IMR-90 (cell line): ENCODE results near the gene RCBTB2. TPM values are rescaled to one million over a fixed set of nuclear protein-coding genes. Genes with fewer than 3 reads are reported as not detected.

ENCODE experiments used
- ATAC-seq: fragments of 200-7000 bp; cut with Tn5 transposase; 2 replicates; pipeline ENCODE4 v1.9.1; 2020; ENCODE audit warnings: low read depth, mild to moderate bottlenecking, moderate library complexity
- BruUV-seq: library from RNA; stranded (reverse); fragments of 400-500 nt; replicated peaks from 2 replicates; lab custom pipeline; 2021; lab: Mats Ljungman, UMichigan
- CTCF ChIA-PET: fragments of 300-600 bp; formaldehyde crosslinking; extraction: SDS; loops from one replicate; lab custom pipeline; 2021; ENCODE audit warnings: antibody characterized with exemption; lab: Yijun Ruan, JAX
- POLR2A ChIA-PET: fragments of 300-600 bp; sonication (Branson Sonifier 250); formaldehyde crosslinking; loops from one replicate; lab custom pipeline; 2022; ENCODE audit warnings: antibody characterized with exemption; ENCODE audit not compliant: unreplicated experiment; lab: Charles Lee
- DNase-seq: peaks from one replicate; pipeline ENCODE4 v3.0.0; 2013
- H2AFZ ChIP-seq: replicated peaks from 2 replicates; pipeline ENCODE3; 2013; ENCODE audit warnings: low read length, mild to moderate bottlenecking; ENCODE audit not compliant: poor library complexity
- H2AK5ac ChIP-seq: 2 replicates; pipeline ENCODE4 v1.6.1; 2013; ENCODE audit warnings: low read depth, low read length, inconsistent platforms
- H2AK9ac ChIP-seq: replicated peaks from 2 replicates; pipeline ENCODE3; 2013; ENCODE audit warnings: mild to moderate bottlenecking, low read depth, low read length, moderate library complexity; ENCODE audit not compliant: poor library complexity
- H2BK120ac ChIP-seq: 2 replicates; pipeline ENCODE4 v1.6.1; 2013; ENCODE audit warnings: low read depth, low read length, inconsistent platforms
- H2BK15ac ChIP-seq: 3 replicates; pipeline ENCODE4 v1.6.1; 2013; ENCODE audit warnings: low read depth, low read length, inconsistent platforms
- H2BK20ac ChIP-seq: 2 replicates; pipeline ENCODE4 v1.6.1; 2013; ENCODE audit warnings: low read depth, mild to moderate bottlenecking, inconsistent platforms, low read length, moderate library complexity
- H2BK5ac ChIP-seq: 2 replicates; pipeline ENCODE4 v1.6.1; 2013; ENCODE audit warnings: mild to moderate bottlenecking, low read depth, low read length, inconsistent platforms; ENCODE audit not compliant: poor library complexity, severe bottlenecking
- H3K14ac ChIP-seq: replicated peaks from 2 replicates; pipeline ENCODE4 v1.6.1; 2013; ENCODE audit warnings: low read depth, low read length, inconsistent platforms
- H3K18ac ChIP-seq: 2 replicates; pipeline ENCODE4 v1.6.1; 2013; ENCODE audit warnings: low read depth, low read length, control low read depth
- H3K23ac ChIP-seq: 2 replicates; pipeline ENCODE4 v1.6.1; 2013; ENCODE audit warnings: low read depth, low read length, inconsistent platforms
- H3K27ac ChIP-seq: 2 replicates; pipeline ENCODE4 v1.5.1; 2013; ENCODE audit warnings: mild to moderate bottlenecking, control low read depth, low read length; ENCODE audit not compliant: insufficient read depth
- H3K27me3 ChIP-seq: 2 replicates; pipeline ENCODE4 v1.6.1; 2013; ENCODE audit warnings: low read length; ENCODE audit not compliant: control insufficient read depth, insufficient read depth
- H3K36me3 ChIP-seq: 2 replicates; pipeline ENCODE4 v1.6.1; 2013; ENCODE audit warnings: low read length, mixed read lengths; ENCODE audit not compliant: control insufficient read depth, insufficient read depth
- H3K4ac ChIP-seq: 2 replicates; pipeline ENCODE4 v1.6.1; 2013; ENCODE audit warnings: low read depth, low read length, inconsistent platforms
- H3K4me1 ChIP-seq: 2 replicates; pipeline ENCODE4 v1.6.1; 2013; ENCODE audit warnings: low read length, mixed read lengths; ENCODE audit not compliant: control insufficient read depth, insufficient read depth
- H3K4me2 ChIP-seq: 2 replicates; pipeline ENCODE4 v1.6.1; 2013; ENCODE audit warnings: low read depth, mild to moderate bottlenecking, control low read depth, low read length, moderate library complexity
- H3K4me3 ChIP-seq: 2 replicates; pipeline ENCODE4 v1.5.1; 2013; ENCODE audit warnings: low read depth, mild to moderate bottlenecking, control low read depth, low read length, moderate library complexity; ENCODE audit not compliant: insufficient read depth
- H3K56ac ChIP-seq: 2 replicates; pipeline ENCODE4 v1.6.1; 2013; ENCODE audit warnings: low read length, inconsistent platforms; ENCODE audit not compliant: insufficient read depth; ENCODE audit errors: extremely low read depth
- H3K79me1 ChIP-seq, 2 experiments: 2 replicates each; pipeline ENCODE4 v1.6.1; 2013; ENCODE audit warnings: low read length in 2 of 2, inconsistent platforms in 1 of 2, low read depth in 1 of 2
- H3K9ac ChIP-seq: 2 replicates; pipeline ENCODE4 v1.6.1; 2013; ENCODE audit warnings: low read depth, low read length, control low read depth
- H3K9me1 ChIP-seq: 2 replicates; pipeline ENCODE4 v1.6.1; 2013; ENCODE audit warnings: low read length, inconsistent platforms; ENCODE audit not compliant: insufficient read depth
- H3K9me3 ChIP-seq: 2 replicates; pipeline ENCODE4 v1.6.1; 2013; ENCODE audit warnings: low read length; ENCODE audit not compliant: control insufficient read depth, insufficient read depth
- H4K20me1 ChIP-seq: 2 replicates; pipeline ENCODE4 v1.6.1; 2013; ENCODE audit warnings: low read length, inconsistent platforms; ENCODE audit not compliant: insufficient read depth
- H4K5ac ChIP-seq: 2 replicates; pipeline ENCODE4 v1.6.1; 2013; ENCODE audit warnings: mild to moderate bottlenecking, low read depth, low read length, control low read depth
- H4K8ac ChIP-seq, 2 experiments: 2 replicates each; pipeline ENCODE4 v1.6.1; 2013; ENCODE audit warnings: low read depth in 2 of 2, low read length in 2 of 2, control low read depth in 1 of 2, inconsistent platforms in 1 of 2
- H4K91ac ChIP-seq: 2 replicates; pipeline ENCODE4 v1.6.1; 2013; ENCODE audit warnings: low read depth, low read length, inconsistent platforms; ENCODE audit not compliant: insufficient read depth
- BHLHE40 ChIP-seq: fragments of 150-350 bp; IDR thresholded peaks from 2 replicates; pipeline ENCODE4 v1.6.1; 2016; ENCODE audit warnings: mild to moderate bottlenecking, low read depth, low read length
- CEBPB ChIP-seq: IDR thresholded peaks from 2 replicates; pipeline ENCODE4 v1.6.1; 2012; ENCODE audit warnings: low read depth, low read length, improper control_type of control experiment
- ELK1 ChIP-seq: fragments of 150-350 bp; IDR thresholded peaks from 2 replicates; pipeline ENCODE4 v1.6.1; 2016; ENCODE audit warnings: low read depth, mild to moderate bottlenecking, low read length, moderate library complexity, borderline replicate concordance
- FOS ChIP-seq: fragments of 150-350 bp; IDR thresholded peaks from 2 replicates; pipeline ENCODE4 v1.6.1; 2016; ENCODE audit warnings: low read depth, low read length
- MAFK ChIP-seq: IDR thresholded peaks from 2 replicates; pipeline ENCODE4 v1.6.1; 2012; ENCODE audit warnings: low read depth, low read length, improper control_type of control experiment
- MAZ ChIP-seq: IDR thresholded peaks from 2 replicates; pipeline ENCODE4 v1.6.1; 2012; ENCODE audit warnings: low read depth, mild to moderate bottlenecking, low read length, improper control_type of control experiment, moderate library complexity, borderline replicate concordance
- MXI1 ChIP-seq: IDR thresholded peaks from 2 replicates; pipeline ENCODE4 v1.6.1; 2012; ENCODE audit warnings: low read depth, mild to moderate bottlenecking, low read length, moderate library complexity, borderline replicate concordance
- NFE2L2 ChIP-seq: fragments of 150-350 bp; IDR thresholded peaks from 2 replicates; pipeline ENCODE4 v1.6.1; 2016; ENCODE audit warnings: low read depth, mild to moderate bottlenecking, low read length
- POLR2A ChIP-seq: IDR thresholded peaks from 2 replicates; pipeline ENCODE4 v1.6.1; 2012; ENCODE audit warnings: mild to moderate bottlenecking, low read depth, low read length
- RCOR1 ChIP-seq: IDR thresholded peaks from 2 replicates; pipeline ENCODE4 v1.6.1; 2012; ENCODE audit warnings: mild to moderate bottlenecking, low read length, improper control_type of control experiment; ENCODE audit not compliant: insufficient replicate concordance
- RFX5 ChIP-seq: IDR thresholded peaks from 2 replicates; pipeline ENCODE4 v1.8.0; 2012; ENCODE audit warnings: low read depth, mild to moderate bottlenecking, low read length, moderate library complexity
- SMC3 ChIP-seq: fragments of 150-350 bp; IDR thresholded peaks from 2 replicates; pipeline ENCODE4 v1.6.1; 2016; ENCODE audit warnings: low read depth, mild to moderate bottlenecking, antibody characterized with exemption, low read length, moderate library complexity
- USF2 ChIP-seq: fragments of 150-350 bp; IDR thresholded peaks from 2 replicates; pipeline ENCODE4 v1.6.1; 2017; ENCODE audit warnings: mild to moderate bottlenecking, antibody characterized with exemption, low read length, low read depth
- WGBS, 2 experiments: methylation state at CpG; one replicate each; pipeline versions ENCODE4 v1.1.5 to v1.1.7; 2013; ENCODE audit warnings: missing lambda C conversion rate in 2 of 2; ENCODE audit not compliant: insufficient read length in 1 of 2; ENCODE audit errors: extremely low coverage in 2 of 2; 5-methylcytosine and 5-hydroxymethylcytosine counted together
- dilution Hi-C: fragments of 300-500 bp; cut with HindIII; formaldehyde crosslinking; loops from one replicate; pipeline ENCODE4 v1.14.3; 2018; ENCODE audit warnings: low sequenced_read_pairs; ENCODE audit not compliant: unreplicated experiment
- in situ Hi-C: fragments of 300-500 bp; cut with MboI; formaldehyde crosslinking; loops from 3 replicates; pipeline ENCODE4 v1.14.3; 2019; ENCODE audit warnings: low sequenced_read_pairs, inconsistent platforms, mixed read lengths
- intact Hi-C: fragments of 100-400 bp; cut with micrococcal nuclease; formaldehyde crosslinking; loops from 2 replicates; pipeline ENCODE4 v1.10.0; 2022
- polyA plus RNA-seq, 3 experiments: library from polyadenylated mRNA; depleted of rRNA; stranded (reverse); fragments of >200 nt; gene quantifications; 2 replicates each; pipeline ENCODE4 v1.2.3, GENCODE V29; 2012; ENCODE audit warnings: low replicate concordance in 1 of 3
- total RNA-seq: library from RNA; depleted of rRNA; stranded (reverse); fragments of >200 nt; gene quantifications from 2 replicates; pipeline ENCODE4 v1.2.3, GENCODE V29; 2012

The RCBTB2 gene
- total and polyA plus RNA-seq, 2 of the 4 experiments (the other 2 are of a cell fraction): 4.0 to 5.2 TPM

DNA sequence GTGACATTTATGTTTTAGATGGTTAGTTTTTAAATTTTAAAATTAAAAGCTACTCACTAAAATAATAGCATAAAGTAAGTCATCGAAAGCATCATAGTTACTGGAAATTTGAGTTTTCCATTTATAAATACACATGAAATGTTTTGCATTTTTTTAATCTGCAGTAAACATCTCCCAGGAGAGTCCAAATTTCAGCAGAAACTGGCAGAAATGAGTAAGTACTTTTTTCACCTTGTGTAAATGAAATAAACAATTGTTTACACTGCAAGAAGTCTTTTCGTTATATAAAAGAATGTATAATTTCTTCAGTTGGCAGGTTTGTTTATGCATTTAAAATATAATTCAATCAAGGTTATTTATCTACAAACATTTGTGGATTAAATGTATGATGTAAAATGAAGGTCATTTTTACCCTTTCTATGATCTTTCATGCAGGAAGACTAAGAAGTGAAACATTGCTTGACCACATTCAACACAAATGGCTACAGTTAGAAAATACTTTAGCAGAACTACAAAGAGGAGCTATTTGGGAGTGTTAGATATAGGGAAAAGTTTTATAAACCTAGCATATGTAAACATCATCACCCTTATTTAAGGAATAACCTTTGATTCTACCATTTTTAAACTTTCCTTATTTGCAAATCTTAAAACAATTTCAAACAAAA lies 55.6 kb downstream of the RCBTB2 start:
- CTCF ChIA-PET: no interaction called here
- H3K4ac ChIP-seq: no peak overlapping the region
- no peak overlapping the region for H2AK9ac ChIP-seq
- no peak overlapping the region for H4K8ac ChIP-seq
- no peaks in the 10 kb centered on the region for H4K20me1 ChIP-seq
- H2BK20ac ChIP-seq: no peak overlapping the region
- no TSS peak for BruUV-seq
- H3K18ac ChIP-seq: no peak overlapping the region
- no peak overlapping the region for H4K5ac ChIP-seq
- no peak overlapping the region for H2BK120ac ChIP-seq
- TF ChIP-seq RCOR1: no peak
- no peak for TF ChIP-seq RFX5
- no peak for TF ChIP-seq MAZ
- no peak for TF ChIP-seq BHLHE40
- no peak for TF ChIP-seq MAFK
- TF ChIP-seq POLR2A: no peak
- TF ChIP-seq USF2: no peak
- no peak for TF ChIP-seq MXI1
- no peak for TF ChIP-seq NFE2L2
- no peak for TF ChIP-seq FOS
- no peak for TF ChIP-seq CEBPB
- no peak for TF ChIP-seq ELK1
- TF ChIP-seq SMC3: no peak
- dilution Hi-C loops: no loop called here
- WGBS, 2 experiments: no CpG with 5 or more reads among the region's 2 CpGs
- H3K9ac ChIP-seq: no peak overlapping the region
- POLR2A ChIA-PET: no interaction called here
- H3K4me3 ChIP-seq: no peak overlapping the region
- in situ Hi-C loops: no loop called here
- H3K9me1 ChIP-seq: no peaks in the 10 kb centered on the region
- H3K27me3 ChIP-seq: no peaks in the 10 kb centered on the region
- DNase-seq (no peak), ATAC-seq (no peak)
- H3K9me3 ChIP-seq: no peaks in the 10 kb centered on the region
- H3K14ac ChIP-seq: no peak overlapping the region
- peaks cover 7% of the 10 kb centered on the region for H3K36me3 ChIP-seq
- no peak overlapping the region for H2BK15ac ChIP-seq
- H3K27ac ChIP-seq: no peak overlapping the region
- no peak overlapping the region for H2BK5ac ChIP-seq
- H2AK5ac ChIP-seq: no peak overlapping the region
- H2AFZ ChIP-seq: no peak overlapping the region
- no peak overlapping the region for H4K91ac ChIP-seq
- H3K4me2 ChIP-seq: no peak overlapping the region
- intact Hi-C loops: no loop called here
- peaks cover 3% of the 10 kb centered on the region for H3K4me1 ChIP-seq
- H3K79me1 ChIP-seq: no peaks in the 10 kb centered on the region
- no peak overlapping the region for H3K56ac ChIP-seq
- no peak overlapping the region for H3K23ac ChIP-seq
